IMR-90 (cell line): ENCODE data around the gene PDHB. TPM values are rescaled to one million over a fixed set of nuclear protein-coding genes. Genes with fewer than 3 reads are reported as not detected.

Source experiments
- ATAC-seq: fragments of 200-7000 bp; cut with Tn5 transposase; 2 replicates; pipeline ENCODE4 v1.9.1; 2020; ENCODE audit warnings: low read depth, mild to moderate bottlenecking, moderate library complexity
- BruUV-seq: library from RNA; stranded (reverse); fragments of 400-500 nt; replicated peaks from 2 replicates; lab custom pipeline; 2021; lab: Mats Ljungman, UMichigan
- CTCF ChIA-PET: fragments of 300-600 bp; formaldehyde crosslinking; extraction: SDS; loops from one replicate; lab custom pipeline; 2021; ENCODE audit warnings: antibody characterized with exemption; lab: Yijun Ruan, JAX
- POLR2A ChIA-PET: fragments of 300-600 bp; sonication (Branson Sonifier 250); formaldehyde crosslinking; loops from one replicate; lab custom pipeline; 2022; ENCODE audit warnings: antibody characterized with exemption; ENCODE audit not compliant: unreplicated experiment; lab: Charles Lee
- DNase-seq: peaks from one replicate; pipeline ENCODE4 v3.0.0; 2013
- H2AFZ ChIP-seq: replicated peaks from 2 replicates; pipeline ENCODE3; 2013; ENCODE audit warnings: low read length, mild to moderate bottlenecking; ENCODE audit not compliant: poor library complexity
- H2AK5ac ChIP-seq: 2 replicates; pipeline ENCODE4 v1.6.1; 2013; ENCODE audit warnings: low read depth, low read length, inconsistent platforms
- H2AK9ac ChIP-seq: replicated peaks from 2 replicates; pipeline ENCODE3; 2013; ENCODE audit warnings: mild to moderate bottlenecking, low read depth, low read length, moderate library complexity; ENCODE audit not compliant: poor library complexity
- H2BK120ac ChIP-seq: 2 replicates; pipeline ENCODE4 v1.6.1; 2013; ENCODE audit warnings: low read depth, low read length, inconsistent platforms
- H2BK15ac ChIP-seq: 3 replicates; pipeline ENCODE4 v1.6.1; 2013; ENCODE audit warnings: low read depth, low read length, inconsistent platforms
- H2BK20ac ChIP-seq: 2 replicates; pipeline ENCODE4 v1.6.1; 2013; ENCODE audit warnings: low read depth, mild to moderate bottlenecking, inconsistent platforms, low read length, moderate library complexity
- H2BK5ac ChIP-seq: 2 replicates; pipeline ENCODE4 v1.6.1; 2013; ENCODE audit warnings: mild to moderate bottlenecking, low read depth, low read length, inconsistent platforms; ENCODE audit not compliant: poor library complexity, severe bottlenecking
- H3K14ac ChIP-seq: replicated peaks from 2 replicates; pipeline ENCODE4 v1.6.1; 2013; ENCODE audit warnings: low read depth, low read length, inconsistent platforms
- H3K18ac ChIP-seq: 2 replicates; pipeline ENCODE4 v1.6.1; 2013; ENCODE audit warnings: low read depth, low read length, control low read depth
- H3K23ac ChIP-seq: 2 replicates; pipeline ENCODE4 v1.6.1; 2013; ENCODE audit warnings: low read depth, low read length, inconsistent platforms
- H3K27ac ChIP-seq: 2 replicates; pipeline ENCODE4 v1.5.1; 2013; ENCODE audit warnings: mild to moderate bottlenecking, control low read depth, low read length; ENCODE audit not compliant: insufficient read depth
- H3K27me3 ChIP-seq: 2 replicates; pipeline ENCODE4 v1.6.1; 2013; ENCODE audit warnings: low read length; ENCODE audit not compliant: control insufficient read depth, insufficient read depth
- H3K36me3 ChIP-seq: 2 replicates; pipeline ENCODE4 v1.6.1; 2013; ENCODE audit warnings: low read length, mixed read lengths; ENCODE audit not compliant: control insufficient read depth, insufficient read depth
- H3K4ac ChIP-seq: 2 replicates; pipeline ENCODE4 v1.6.1; 2013; ENCODE audit warnings: low read depth, low read length, inconsistent platforms
- H3K4me1 ChIP-seq: 2 replicates; pipeline ENCODE4 v1.6.1; 2013; ENCODE audit warnings: low read length, mixed read lengths; ENCODE audit not compliant: control insufficient read depth, insufficient read depth
- H3K4me2 ChIP-seq: 2 replicates; pipeline ENCODE4 v1.6.1; 2013; ENCODE audit warnings: low read depth, mild to moderate bottlenecking, control low read depth, low read length, moderate library complexity
- H3K4me3 ChIP-seq: 2 replicates; pipeline ENCODE4 v1.5.1; 2013; ENCODE audit warnings: low read depth, mild to moderate bottlenecking, control low read depth, low read length, moderate library complexity; ENCODE audit not compliant: insufficient read depth
- H3K56ac ChIP-seq: 2 replicates; pipeline ENCODE4 v1.6.1; 2013; ENCODE audit warnings: low read length, inconsistent platforms; ENCODE audit not compliant: insufficient read depth; ENCODE audit errors: extremely low read depth
- H3K79me1 ChIP-seq, 2 experiments: 2 replicates each; pipeline ENCODE4 v1.6.1; 2013; ENCODE audit warnings: low read length in 2 of 2, inconsistent platforms in 1 of 2, low read depth in 1 of 2
- H3K9ac ChIP-seq: 2 replicates; pipeline ENCODE4 v1.6.1; 2013; ENCODE audit warnings: low read depth, low read length, control low read depth
- H3K9me1 ChIP-seq: 2 replicates; pipeline ENCODE4 v1.6.1; 2013; ENCODE audit warnings: low read length, inconsistent platforms; ENCODE audit not compliant: insufficient read depth
- H3K9me3 ChIP-seq: 2 replicates; pipeline ENCODE4 v1.6.1; 2013; ENCODE audit warnings: low read length; ENCODE audit not compliant: control insufficient read depth, insufficient read depth
- H4K20me1 ChIP-seq: 2 replicates; pipeline ENCODE4 v1.6.1; 2013; ENCODE audit warnings: low read length, inconsistent platforms; ENCODE audit not compliant: insufficient read depth
- H4K5ac ChIP-seq: 2 replicates; pipeline ENCODE4 v1.6.1; 2013; ENCODE audit warnings: mild to moderate bottlenecking, low read depth, low read length, control low read depth
- H4K8ac ChIP-seq, 2 experiments: 2 replicates each; pipeline ENCODE4 v1.6.1; 2013; ENCODE audit warnings: low read depth in 2 of 2, low read length in 2 of 2, control low read depth in 1 of 2, inconsistent platforms in 1 of 2
- H4K91ac ChIP-seq: 2 replicates; pipeline ENCODE4 v1.6.1; 2013; ENCODE audit warnings: low read depth, low read length, inconsistent platforms; ENCODE audit not compliant: insufficient read depth
- BHLHE40 ChIP-seq: fragments of 150-350 bp; IDR thresholded peaks from 2 replicates; pipeline ENCODE4 v1.6.1; 2016; ENCODE audit warnings: mild to moderate bottlenecking, low read depth, low read length
- CEBPB ChIP-seq: IDR thresholded peaks from 2 replicates; pipeline ENCODE4 v1.6.1; 2012; ENCODE audit warnings: low read depth, low read length, improper control_type of control experiment
- CHD1 ChIP-seq: IDR thresholded peaks from 2 replicates; pipeline ENCODE4 v1.6.1; 2012; ENCODE audit warnings: low read depth, low read length, improper control_type of control experiment
- FOS ChIP-seq: fragments of 150-350 bp; IDR thresholded peaks from 2 replicates; pipeline ENCODE4 v1.6.1; 2016; ENCODE audit warnings: low read depth, low read length
- MAFK ChIP-seq: IDR thresholded peaks from 2 replicates; pipeline ENCODE4 v1.6.1; 2012; ENCODE audit warnings: low read depth, low read length, improper control_type of control experiment
- MAZ ChIP-seq: IDR thresholded peaks from 2 replicates; pipeline ENCODE4 v1.6.1; 2012; ENCODE audit warnings: low read depth, mild to moderate bottlenecking, low read length, improper control_type of control experiment, moderate library complexity, borderline replicate concordance
- MXI1 ChIP-seq: IDR thresholded peaks from 2 replicates; pipeline ENCODE4 v1.6.1; 2012; ENCODE audit warnings: low read depth, mild to moderate bottlenecking, low read length, moderate library complexity, borderline replicate concordance
- NFE2L2 ChIP-seq: fragments of 150-350 bp; IDR thresholded peaks from 2 replicates; pipeline ENCODE4 v1.6.1; 2016; ENCODE audit warnings: low read depth, mild to moderate bottlenecking, low read length
- POLR2A ChIP-seq: IDR thresholded peaks from 2 replicates; pipeline ENCODE4 v1.6.1; 2012; ENCODE audit warnings: mild to moderate bottlenecking, low read depth, low read length
- RAD21 ChIP-seq: IDR thresholded peaks from 2 replicates; pipeline ENCODE4 v1.6.1; 2012; ENCODE audit warnings: low read length, improper control_type of control experiment
- RCOR1 ChIP-seq: IDR thresholded peaks from 2 replicates; pipeline ENCODE4 v1.6.1; 2012; ENCODE audit warnings: mild to moderate bottlenecking, low read length, improper control_type of control experiment; ENCODE audit not compliant: insufficient replicate concordance
- RFX5 ChIP-seq: IDR thresholded peaks from 2 replicates; pipeline ENCODE4 v1.8.0; 2012; ENCODE audit warnings: low read depth, mild to moderate bottlenecking, low read length, moderate library complexity
- SMC3 ChIP-seq: fragments of 150-350 bp; IDR thresholded peaks from 2 replicates; pipeline ENCODE4 v1.6.1; 2016; ENCODE audit warnings: low read depth, mild to moderate bottlenecking, antibody characterized with exemption, low read length, moderate library complexity
- WGBS, 2 experiments: methylation state at CpG; one replicate each; pipeline versions ENCODE4 v1.1.5 to v1.1.7; 2013; ENCODE audit warnings: missing lambda C conversion rate in 2 of 2; ENCODE audit not compliant: insufficient read length in 1 of 2; ENCODE audit errors: extremely low coverage in 2 of 2; 5-methylcytosine and 5-hydroxymethylcytosine counted together
- dilution Hi-C: fragments of 300-500 bp; cut with HindIII; formaldehyde crosslinking; loops from one replicate; pipeline ENCODE4 v1.14.3; 2018; ENCODE audit warnings: low sequenced_read_pairs; ENCODE audit not compliant: unreplicated experiment
- in situ Hi-C: fragments of 300-500 bp; cut with MboI; formaldehyde crosslinking; loops from 3 replicates; pipeline ENCODE4 v1.14.3; 2019; ENCODE audit warnings: low sequenced_read_pairs, inconsistent platforms, mixed read lengths
- intact Hi-C: fragments of 100-400 bp; cut with micrococcal nuclease; formaldehyde crosslinking; loops from 2 replicates; pipeline ENCODE4 v1.10.0; 2022
- polyA plus RNA-seq, 3 experiments: library from polyadenylated mRNA; depleted of rRNA; stranded (reverse); fragments of >200 nt; gene quantifications; 2 replicates each; pipeline ENCODE4 v1.2.3, GENCODE V29; 2012; ENCODE audit warnings: low replicate concordance in 1 of 3
- total RNA-seq: library from RNA; depleted of rRNA; stranded (reverse); fragments of >200 nt; gene quantifications from 2 replicates; pipeline ENCODE4 v1.2.3, GENCODE V29; 2012
- TF ChIP-seq, protein P1 (sequence below): fragments of 150-350 bp; IDR thresholded peaks from 2 replicates; pipeline ENCODE4 v1.6.1; 2016; ENCODE audit warnings: low read depth, mild to moderate bottlenecking, low read length, moderate library complexity, borderline replicate concordance
- TF ChIP-seq, protein P2 (sequence below): conservative IDR thresholded peaks from 2 replicates; pipeline ENCODE4 v1.5.1; 2012; ENCODE audit warnings: mild to moderate bottlenecking, low read depth, low read length, improper control_type of control experiment
- TF ChIP-seq, protein P3 (sequence below): fragments of 150-350 bp; IDR thresholded peaks from 2 replicates; pipeline ENCODE4 v1.6.1; 2017; ENCODE audit warnings: mild to moderate bottlenecking, antibody characterized with exemption, low read length, low read depth

Gene PDHB
- total and polyA plus RNA-seq, 2 of the 4 experiments (the other 2 are of a cell fraction) = 69.2 to 73.5 TPM

DNA sequence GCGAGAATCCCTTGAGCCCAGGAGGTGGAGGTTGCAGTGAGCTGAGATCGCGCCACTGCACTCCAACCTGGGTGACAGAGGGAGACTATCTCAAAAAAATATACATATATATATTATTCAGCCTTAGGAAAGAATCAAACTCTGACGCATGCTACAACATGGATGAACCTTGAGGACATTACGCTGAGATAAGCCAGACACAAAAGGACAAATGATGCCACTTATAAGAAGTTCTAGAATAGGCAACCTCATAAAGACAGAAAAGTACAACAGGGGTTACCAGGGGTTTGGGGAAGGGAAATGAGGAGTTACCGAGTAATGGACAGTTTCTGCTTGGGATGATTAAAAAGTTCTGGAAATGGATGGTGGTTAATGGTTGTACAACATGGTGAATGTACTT lies 727 bp downstream of the PDHB start:
- DNase-seq (no peak), ATAC-seq (no peak)
- Histone ChIP-seq H3K4me2 (peak overlapping the region; percentile 81), H2BK5ac (peak overlapping the region; percentile 98), H3K4me1 (peaks cover 14% of the 10 kb centered on the region), H3K56ac (peak overlapping the region; percentile 93), H4K91ac (peak overlapping the region; percentile 67; the same call in 1 of the 2 replicates), H3K27ac (peak overlapping the region; percentile 98), H3K4ac (peak overlapping the region; percentile 96), H4K5ac (peak overlapping the region; percentile 28; the same call in 1 of the 2 replicates), H4K20me1 (peaks cover 4% of the 10 kb centered on the region; the same call in 1 of the 2 replicates), H2AK9ac (no peak overlapping the region), H3K23ac (peak overlapping the region; percentile 21; the same call in 1 of the 2 replicates), H3K18ac (peak overlapping the region; percentile 26; the same call in 1 of the 2 replicates), H3K9me3 (no peaks in the 10 kb centered on the region), H2BK15ac (no peak overlapping the region; the same call in 2 of the 3 replicates), H2BK20ac (no peak overlapping the region), H3K9ac (peak overlapping the region; percentile 97), H3K14ac (peak overlapping the region; percentile 57), H3K4me3 (peak overlapping the region; percentile 92), H3K36me3 (peaks cover 25% of the 10 kb centered on the region), H2AK5ac (peak overlapping the region; percentile 88; the same call in 1 of the 2 replicates), H4K8ac (peak overlapping the region; percentile 55 to 90), H3K79me1 (peaks cover 17 to 26% of the 10 kb centered on the region in 2 experiments; a peak in 3 of 4 replicates), H2BK120ac (peak overlapping the region; percentile 1; the same call in 1 of the 2 replicates), H3K27me3 (no peaks in the 10 kb centered on the region), H2AFZ (no peak overlapping the region), H3K9me1 (peaks cover 6% of the 10 kb centered on the region)
- in situ Hi-C loops (no loop called here), dilution Hi-C loops (no loop called here), intact Hi-C loops (loop anchor here (2.0 kb wide), 2 partner anchors 60 to 100 kb away; partner anchors contain the start of gene KCTD6)
- TF ChIP-seq, protein P1, sequence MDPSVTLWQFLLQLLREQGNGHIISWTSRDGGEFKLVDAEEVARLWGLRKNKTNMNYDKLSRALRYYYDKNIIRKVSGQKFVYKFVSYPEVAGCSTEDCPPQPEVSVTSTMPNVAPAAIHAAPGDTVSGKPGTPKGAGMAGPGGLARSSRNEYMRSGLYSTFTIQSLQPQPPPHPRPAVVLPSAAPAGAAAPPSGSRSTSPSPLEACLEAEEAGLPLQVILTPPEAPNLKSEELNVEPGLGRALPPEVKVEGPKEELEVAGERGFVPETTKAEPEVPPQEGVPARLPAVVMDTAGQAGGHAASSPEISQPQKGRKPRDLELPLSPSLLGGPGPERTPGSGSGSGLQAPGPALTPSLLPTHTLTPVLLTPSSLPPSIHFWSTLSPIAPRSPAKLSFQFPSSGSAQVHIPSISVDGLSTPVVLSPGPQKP = no peak
- TF ChIP-seq MAFK (no peak), MAZ (no peak), SMC3 (no peak), POLR2A (no peak), FOS (no peak), RAD21 (no peak), CHD1 (no peak), CEBPB (no peak), RCOR1 (no peak), BHLHE40 (no peak), NFE2L2 (no peak), MXI1 (no peak), RFX5 (no peak)
- TF ChIP-seq, protein P2, sequence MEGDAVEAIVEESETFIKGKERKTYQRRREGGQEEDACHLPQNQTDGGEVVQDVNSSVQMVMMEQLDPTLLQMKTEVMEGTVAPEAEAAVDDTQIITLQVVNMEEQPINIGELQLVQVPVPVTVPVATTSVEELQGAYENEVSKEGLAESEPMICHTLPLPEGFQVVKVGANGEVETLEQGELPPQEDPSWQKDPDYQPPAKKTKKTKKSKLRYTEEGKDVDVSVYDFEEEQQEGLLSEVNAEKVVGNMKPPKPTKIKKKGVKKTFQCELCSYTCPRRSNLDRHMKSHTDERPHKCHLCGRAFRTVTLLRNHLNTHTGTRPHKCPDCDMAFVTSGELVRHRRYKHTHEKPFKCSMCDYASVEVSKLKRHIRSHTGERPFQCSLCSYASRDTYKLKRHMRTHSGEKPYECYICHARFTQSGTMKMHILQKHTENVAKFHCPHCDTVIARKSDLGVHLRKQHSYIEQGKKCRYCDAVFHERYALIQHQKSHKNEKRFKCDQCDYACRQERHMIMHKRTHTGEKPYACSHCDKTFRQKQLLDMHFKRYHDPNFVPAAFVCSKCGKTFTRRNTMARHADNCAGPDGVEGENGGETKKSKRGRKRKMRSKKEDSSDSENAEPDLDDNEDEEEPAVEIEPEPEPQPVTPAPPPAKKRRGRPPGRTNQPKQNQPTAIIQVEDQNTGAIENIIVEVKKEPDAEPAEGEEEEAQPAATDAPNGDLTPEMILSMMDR = no peak
- TF ChIP-seq, protein P3, sequence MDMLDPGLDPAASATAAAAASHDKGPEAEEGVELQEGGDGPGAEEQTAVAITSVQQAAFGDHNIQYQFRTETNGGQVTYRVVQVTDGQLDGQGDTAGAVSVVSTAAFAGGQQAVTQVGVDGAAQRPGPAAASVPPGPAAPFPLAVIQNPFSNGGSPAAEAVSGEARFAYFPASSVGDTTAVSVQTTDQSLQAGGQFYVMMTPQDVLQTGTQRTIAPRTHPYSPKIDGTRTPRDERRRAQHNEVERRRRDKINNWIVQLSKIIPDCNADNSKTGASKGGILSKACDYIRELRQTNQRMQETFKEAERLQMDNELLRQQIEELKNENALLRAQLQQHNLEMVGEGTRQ = no peak
- BruUV-seq = TSS peak; percentile 56
- POLR2A ChIA-PET = interaction anchor here (0.6 kb wide), 1 partner anchor 25 kb away, joined by 3 read pairs; no protein-coding TSS in a partner anchor
- CTCF ChIA-PET = no interaction called here
- WGBS, 2 experiments = no CpG with 5 or more reads among the region's 6 CpGs
